G401 (cell line): ENCODE measurements around the gene LIM2. TPM values are rescaled to one million over a fixed set of nuclear protein-coding genes. Genes with fewer than 3 reads are reported as not detected.
"Not testable (repeated sequence)": the region's sequence is repeated elsewhere in the genome, so short reads cannot be mapped to it uniquely, and the experiment has no call there.

ENCODE experiments used
- DNase-seq: peaks from one replicate; pipeline ENCODE4 v3.0.0-alpha.2; 2015; ENCODE audit warnings: low spot score
- in situ Hi-C: cut with HindIII; loops from 2 replicates; pipeline ENCODE4 v1.10.0; 2016; ENCODE audit warnings: low sequenced_read_pairs, mixed read lengths
- total RNA-seq: library from RNA; depleted of rRNA; stranded (reverse); fragments of >200 nt; shearing (Covaris generic); gene quantifications from 2 replicates; pipeline ENCODE4 v1.2.3, GENCODE V29; 2014; rRNA removed

Gene LIM2, protein sequence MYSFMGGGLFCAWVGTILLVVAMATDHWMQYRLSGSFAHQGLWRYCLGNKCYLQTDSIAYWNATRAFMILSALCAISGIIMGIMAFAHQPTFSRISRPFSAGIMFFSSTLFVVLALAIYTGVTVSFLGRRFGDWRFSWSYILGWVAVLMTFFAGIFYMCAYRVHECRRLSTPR
- not detected in 2 replicates for total RNA-seq

DNA sequence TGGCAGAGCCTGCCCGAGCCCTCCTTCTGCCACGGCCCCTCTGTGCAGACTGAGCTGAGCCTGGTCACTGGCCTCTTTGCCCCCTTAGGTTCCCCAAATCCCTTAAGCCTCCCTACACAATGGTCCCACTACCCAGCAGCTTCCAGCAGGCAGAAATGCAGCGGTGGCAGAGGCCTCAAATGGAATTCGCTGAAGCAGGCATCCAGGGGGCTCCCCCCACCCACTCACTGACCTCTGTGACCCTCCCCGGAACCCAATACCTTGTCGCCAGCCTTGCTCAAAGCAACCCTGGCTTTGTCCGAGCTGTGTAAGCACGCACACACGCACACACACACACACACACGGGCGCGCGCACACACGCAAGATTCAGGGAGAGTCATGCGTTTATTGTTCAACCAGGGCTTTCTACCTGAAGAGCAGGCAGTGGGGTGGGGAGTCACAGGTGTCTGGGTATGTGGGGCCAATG lies at the start of gene LIM2:
TSS of gene LIM2 (minus strand) at position 51 of the 466 bp plus-strand sequence. CDS start 531 bp downstream, outside the sequence.
- in situ Hi-C loops, result no loop called here
- no peak for DNase-seq

- DNase-seq, result no peak
Observed at GRCh38 chr19:51434456-51434855, 46.7 kb upstream of the LIM2 start.

DNA sequence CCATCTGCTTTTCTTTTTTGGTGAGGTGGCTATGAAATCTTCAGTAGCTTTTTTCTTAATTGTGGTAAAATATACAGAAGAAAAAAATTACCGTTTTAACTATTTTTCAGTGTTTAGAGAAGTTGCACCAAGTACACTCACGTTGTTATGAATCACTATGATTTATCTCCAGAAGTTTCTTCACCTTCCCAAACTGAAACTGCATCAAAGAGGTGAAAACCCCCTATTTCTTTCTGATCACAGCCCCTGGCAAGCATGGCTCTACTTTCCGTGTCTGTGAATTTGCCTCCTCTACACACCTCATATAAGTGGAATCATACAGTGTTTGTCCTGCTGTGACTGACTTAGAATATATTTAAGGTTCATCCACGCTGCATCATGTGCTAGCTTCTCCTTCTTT lies 45.3 kb upstream of the LIM2 start:
- DNase-seq, result no peak
- in situ Hi-C loops, result no loop called here

More at GRCh38 chr19:51434456-51434855, 46.7 kb upstream of the LIM2 start:
- in situ Hi-C loops, result no loop called here

- in situ Hi-C loops, result no loop called here
- no peak for DNase-seq
Observed at GRCh38 chr19:51431124-51431523, 43.4 kb upstream of the LIM2 start.

DNA sequence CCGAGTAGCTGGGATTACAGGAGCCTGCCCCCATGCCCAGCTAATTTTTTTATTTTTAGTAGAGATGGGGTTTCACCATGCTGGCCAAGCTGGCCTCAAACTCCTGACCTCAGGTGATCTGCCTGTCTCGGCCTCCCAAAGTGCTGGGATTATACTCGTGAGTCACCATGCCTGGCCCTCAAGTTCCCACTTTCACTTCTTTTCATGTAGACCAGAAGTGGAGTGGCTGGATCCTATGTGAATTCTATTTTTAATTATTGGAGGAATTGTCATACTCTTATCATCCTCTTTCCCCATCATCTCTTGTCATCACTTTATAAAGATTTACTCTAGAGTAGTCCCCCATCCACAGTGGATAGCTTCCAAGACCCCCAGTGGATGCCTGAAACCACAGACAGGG lies 42.4 kb upstream of the LIM2 start:
- DNase-seq, result no peak
- in situ Hi-C loops, result no loop called here

GRCh38 chr19:51427201-51427600 lies 39.4 kb upstream of the LIM2 start:
- DNase-seq, result no peak
- in situ Hi-C loops, result no loop called here

DNA sequence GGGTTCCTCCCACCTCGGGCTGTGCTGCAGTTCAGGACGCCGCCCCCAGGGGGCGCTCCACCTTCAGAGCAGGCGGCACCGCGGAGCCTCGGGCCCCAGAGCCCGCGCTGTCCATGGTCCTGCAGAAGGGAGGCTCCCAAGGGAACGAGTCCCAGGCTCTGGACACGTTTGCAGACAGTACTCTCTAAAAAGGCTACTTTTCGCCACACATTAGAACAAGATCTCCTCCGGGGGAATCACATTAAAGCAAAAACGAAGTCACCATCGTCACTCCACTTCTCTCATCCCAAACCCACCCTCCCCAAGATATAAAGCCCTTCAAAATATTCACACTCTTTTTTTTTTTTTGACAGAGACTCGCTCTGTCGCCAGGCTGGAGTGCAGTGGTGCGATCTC lies 34.3 kb upstream of the LIM2 start:
- peak; percentile 41 for DNase-seq
- in situ Hi-C loops, result no loop called here

GRCh38 chr19:51421229-51422052 lies 33.7 kb upstream of the LIM2 start:
- in situ Hi-C loops, result no loop called here
- DNase-seq, result no peak

GRCh38 chr19:51420511-51420910 lies 32.7 kb upstream of the LIM2 start:
- in situ Hi-C loops, result not testable (repeated sequence)

GRCh38 chr19:51418707-51419106 lies 30.9 kb upstream of the LIM2 start:
- no peak for DNase-seq
- in situ Hi-C loops, result no loop called here

More at GRCh38 chr19:51420511-51420910, 32.7 kb upstream of the LIM2 start:
- not testable (repeated sequence) for DNase-seq

GRCh38 chr19:51417810-51418157 lies 30.0 kb upstream of the LIM2 start:
- in situ Hi-C loops, result no loop called here
- no peak for DNase-seq

DNA sequence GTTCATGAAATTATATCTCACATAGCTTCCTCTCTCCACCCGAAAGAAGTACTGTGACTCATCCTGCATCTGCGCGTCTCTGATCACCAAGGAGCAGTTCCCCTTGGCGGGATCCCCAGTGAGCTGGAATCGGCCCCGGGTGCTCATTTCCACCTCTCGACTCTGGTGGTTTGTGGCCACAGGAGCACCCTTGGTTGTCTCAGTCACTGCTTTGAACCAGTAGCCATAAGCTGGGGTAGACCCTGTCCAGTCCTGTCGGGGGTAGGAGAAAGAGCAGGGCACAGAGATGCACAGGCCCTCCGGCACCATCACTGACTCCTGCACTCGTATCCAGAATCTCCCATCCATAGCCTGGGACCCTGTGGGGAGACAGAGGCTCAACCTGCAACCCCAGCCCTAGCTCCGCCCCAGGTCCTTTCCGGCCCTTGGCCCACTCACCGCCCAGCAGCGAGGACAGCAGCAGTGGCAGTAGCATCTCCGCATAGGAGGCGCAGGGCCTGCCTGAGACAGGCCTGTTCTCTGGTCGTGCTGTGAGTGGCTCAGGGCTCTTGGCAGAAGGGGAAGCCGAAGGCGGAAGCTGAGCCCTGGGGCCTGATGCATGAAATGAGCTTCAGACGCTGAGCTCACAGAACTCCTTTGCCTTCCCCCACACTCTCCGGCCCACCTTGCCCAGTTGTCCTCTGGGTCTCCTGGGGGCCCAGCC lies 29.5 kb upstream of the LIM2 start, which contains the start of gene SIGLEC10:
TSS of gene SIGLEC10 (minus strand) at position 536 of the 703 bp plus-strand sequence. CDS start at position 475, 61 bp downstream.
- in situ Hi-C loops, result no loop called here
- DNase-seq, result no peak

- in situ Hi-C loops, DNase-seq: not testable (repeated sequence)
Observed at GRCh38 chr19:51416422-51416821, 28.6 kb upstream of the LIM2 start.

- in situ Hi-C loops, result no loop called here
Observed at GRCh38 chr19:51415187-51415586, 27.4 kb upstream of the LIM2 start.

DNA sequence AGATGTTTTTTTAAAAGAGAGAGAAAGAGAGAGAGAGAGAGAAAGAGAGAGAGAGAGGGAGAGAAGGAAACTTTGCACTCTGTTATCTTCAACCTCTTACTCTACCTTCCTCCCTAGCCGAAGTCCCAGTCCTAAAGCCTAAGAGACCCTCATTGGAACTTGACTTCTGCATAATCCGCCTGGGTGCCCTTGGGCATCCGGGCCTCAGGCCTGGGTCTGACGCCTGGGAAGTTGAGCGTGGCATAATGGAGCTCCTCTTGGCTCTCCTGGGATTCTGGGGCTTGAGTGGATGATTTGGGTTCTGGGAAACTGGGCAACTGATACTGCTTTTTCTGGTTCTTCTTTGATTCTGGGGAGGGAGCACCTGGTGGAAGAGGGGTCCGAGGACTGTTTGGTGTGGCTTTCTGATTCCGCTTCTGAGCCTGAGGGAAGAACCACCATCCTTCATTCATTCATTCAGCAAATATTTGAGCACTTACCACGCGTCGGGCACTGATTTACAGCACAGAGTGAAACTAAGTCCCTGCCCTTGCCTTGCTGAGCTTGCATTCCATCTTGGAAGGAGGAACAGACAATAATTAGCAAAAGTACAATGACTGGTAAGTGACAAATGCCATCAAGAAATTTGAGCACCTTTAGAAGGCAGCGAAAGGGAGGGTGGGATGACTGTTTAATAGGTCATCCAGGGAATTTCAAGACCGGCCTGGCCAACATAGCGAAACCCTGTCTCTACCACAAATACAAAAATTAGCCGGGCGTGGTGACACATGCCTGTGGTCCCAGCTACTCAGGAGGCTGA lies 23.4 kb upstream of the LIM2 start:
- in situ Hi-C loops, result no loop called here

More at GRCh38 chr19:51415187-51415586, 27.4 kb upstream of the LIM2 start:
- no peak for DNase-seq

DNA sequence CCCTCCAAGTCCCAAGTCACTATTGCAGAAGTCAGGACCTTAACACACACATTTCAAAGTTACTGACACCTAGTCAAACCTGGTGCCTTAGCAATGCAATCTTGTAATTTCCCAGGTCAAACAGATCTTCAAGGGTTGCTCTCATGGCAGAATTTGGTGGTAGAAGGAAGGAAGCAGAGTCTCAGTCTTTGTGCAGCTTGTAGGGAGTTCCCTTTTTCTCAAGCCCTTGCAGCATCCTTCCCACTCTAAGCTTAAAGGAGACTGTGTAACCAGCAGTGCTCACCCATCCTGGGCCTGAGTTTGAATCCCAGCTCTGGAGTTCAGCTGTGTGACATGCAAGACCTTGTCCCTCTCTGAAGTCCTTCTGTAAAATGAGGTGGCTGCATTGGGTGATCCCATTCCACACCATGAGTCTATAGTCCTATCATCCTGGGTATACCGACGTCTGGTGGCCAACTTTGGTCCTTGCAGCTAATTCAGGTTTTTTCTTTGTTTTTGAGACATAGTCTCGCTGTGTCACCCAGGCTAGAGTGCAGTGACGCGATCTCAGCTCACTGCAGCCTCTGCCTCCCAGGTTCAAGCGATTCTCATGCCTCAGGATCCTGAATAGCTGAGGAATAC lies 19.8 kb upstream of the LIM2 start:
- peak; percentile 41 for DNase-seq
- in situ Hi-C loops, result no loop called here

More for the DNA sequence above, 23.4 kb upstream of the LIM2 start:
- DNase-seq, result no peak

DNA sequence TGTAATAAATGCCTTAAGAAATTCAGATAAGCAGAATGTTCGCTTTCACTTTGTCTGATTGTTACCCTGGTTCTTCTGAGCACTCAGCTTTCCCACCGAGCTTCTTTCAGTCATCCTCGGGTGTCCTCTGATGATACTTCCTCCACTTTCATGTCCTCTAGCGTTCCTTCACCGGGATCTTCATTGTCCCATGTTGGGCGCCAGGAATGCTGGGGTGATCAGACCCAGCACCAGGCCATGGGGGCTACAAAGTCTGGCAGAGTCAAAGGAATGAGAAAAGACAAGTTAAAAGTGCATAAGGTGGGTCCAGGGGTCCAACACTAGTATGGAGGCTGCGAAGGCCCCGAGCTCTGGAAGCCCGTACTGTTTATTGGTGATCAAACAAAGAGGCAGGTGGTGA lies 14.3 kb upstream of the LIM2 start:
- in situ Hi-C loops, result no loop called here
- no peak for DNase-seq

GRCh38 chr19:51399936-51400335 lies 12.2 kb upstream of the LIM2 start:
- in situ Hi-C loops, result not testable (repeated sequence)

DNA sequence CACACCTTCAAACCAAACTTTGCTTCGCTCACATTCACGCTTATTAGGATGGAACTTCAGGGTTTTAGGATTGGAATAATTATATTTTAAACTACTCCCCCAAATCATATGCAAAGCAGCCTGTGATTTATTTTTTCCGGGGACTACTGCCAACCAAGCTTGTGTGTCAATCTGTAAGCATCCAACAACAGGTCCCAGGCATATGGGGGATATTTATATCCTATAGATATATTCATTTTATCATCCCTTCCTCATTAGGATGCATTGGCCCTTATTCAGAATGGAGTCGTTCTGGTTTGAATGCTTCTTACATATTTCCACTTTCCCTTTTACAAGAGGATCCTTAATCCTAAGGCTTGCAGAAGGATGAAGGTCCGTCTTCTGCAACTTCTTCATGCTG lies 11.5 kb upstream of the LIM2 start:
- in situ Hi-C loops, result no loop called here

More at GRCh38 chr19:51399936-51400335, 12.2 kb upstream of the LIM2 start:
- DNase-seq, result not testable (repeated sequence)

More for the DNA sequence above, 11.5 kb upstream of the LIM2 start:
- no peak for DNase-seq
